ENCODE results near the gene ZMIZ1.
A peak's percentile ranks its signal among the peaks of the same experiment; 100 is the strongest.

Gene ZMIZ1

GRCh38 chr10:79207726-79208125 lies 139.0 kb downstream of the ZMIZ1 start:
- DNase-seq (ENCODE audit: low spot score): no peak

- no peak for DNase-seq (ENCODE audit: low spot score)
Measured at GRCh38 chr10:79208251-79208983, 139.7 kb downstream of the ZMIZ1 start.

- no peak for DNase-seq (ENCODE audit: low spot score)
Measured at GRCh38 chr10:79209340-79209739, 140.6 kb downstream of the ZMIZ1 start.

- no peak for DNase-seq (ENCODE audit: low spot score)
Measured at GRCh38 chr10:79209831-79210230, 141.1 kb downstream of the ZMIZ1 start.

GRCh38 chr10:79210672-79211071 lies 141.9 kb downstream of the ZMIZ1 start:
- DNase-seq (ENCODE audit: low spot score): no peak

- DNase-seq (ENCODE audit: low spot score): no peak
Measured at GRCh38 chr10:79211616-79212015, 142.8 kb downstream of the ZMIZ1 start.

GRCh38 chr10:79215531-79215930 lies 146.8 kb downstream of the ZMIZ1 start:
- DNase-seq (ENCODE audit: low spot score): no peak

GRCh38 chr10:79219322-79219957 lies 150.7 kb downstream of the ZMIZ1 start:
- peak; percentile 64 for DNase-seq (ENCODE audit: low spot score)

- no peak for DNase-seq (ENCODE audit: low spot score)
Measured at GRCh38 chr10:79220307-79220706, 151.5 kb downstream of the ZMIZ1 start.

- peak; percentile 79 for DNase-seq (ENCODE audit: low spot score)
Measured at GRCh38 chr10:79221110-79222051, 152.6 kb downstream of the ZMIZ1 start.

GRCh38 chr10:79222186-79222585 lies 153.4 kb downstream of the ZMIZ1 start:
- no peak for DNase-seq (ENCODE audit: low spot score)

GRCh38 chr10:79223091-79224048 lies 154.6 kb downstream of the ZMIZ1 start:
- DNase-seq (ENCODE audit: low spot score): no peak

GRCh38 chr10:79224263-79224949 lies 155.6 kb downstream of the ZMIZ1 start:
- DNase-seq (ENCODE audit: low spot score): no peak

GRCh38 chr10:79224992-79225391 lies 156.2 kb downstream of the ZMIZ1 start:
- no peak for DNase-seq (ENCODE audit: low spot score)

GRCh38 chr10:79226391-79227245 lies 157.9 kb downstream of the ZMIZ1 start:
- no peak for DNase-seq (ENCODE audit: low spot score)

- DNase-seq (ENCODE audit: low spot score): no peak
Measured at GRCh38 chr10:79229071-79229541, 160.3 kb downstream of the ZMIZ1 start.

GRCh38 chr10:79229830-79230327 lies 161.1 kb downstream of the ZMIZ1 start:
- DNase-seq (ENCODE audit: low spot score): no peak

- no peak for DNase-seq (ENCODE audit: low spot score)
Measured at GRCh38 chr10:79230328-79230830, 161.6 kb downstream of the ZMIZ1 start.

GRCh38 chr10:79230850-79231249 lies 162.1 kb downstream of the ZMIZ1 start:
- no peak for DNase-seq (ENCODE audit: low spot score)

Measured in AG08396 (cell line).